Loucy (cell line): ENCODE data around the gene ADGRB3.

Source experiments
- H2AFZ ChIP-seq: fragments of 200-600 bp; sonication (generic); 2 replicates; pipeline ENCODE4 v1.6.0; 2016; ENCODE audit warnings: antibody characterized with exemption, mild to moderate bottlenecking, low read length, moderate library complexity
- H3F3A ChIP-seq: fragments of 200-600 bp; 2 replicates; pipeline ENCODE4 v1.6.0; 2016; ENCODE audit warnings: antibody characterized with exemption, low read depth, mild to moderate bottlenecking
- H3K27me3 ChIP-seq: fragments of 200-600 bp; sonication (generic); 2 replicates; pipeline ENCODE4 v1.6.1; 2014; ENCODE audit warnings: low read length, mild to moderate bottlenecking; ENCODE audit not compliant: insufficient read depth, poor library complexity, severe bottlenecking
- H3K36me3 ChIP-seq: fragments of 200-600 bp; sonication (generic); 2 replicates; pipeline ENCODE4 v1.6.1; 2016; ENCODE audit warnings: low read length; ENCODE audit not compliant: insufficient read depth
- H3K4me1 ChIP-seq: fragments of 200-600 bp; sonication (generic); 2 replicates; pipeline ENCODE4 v1.5.1; 2014; ENCODE audit warnings: low read length, mild to moderate bottlenecking; ENCODE audit not compliant: insufficient read depth, poor library complexity, severe bottlenecking
- H3K4me2 ChIP-seq: fragments of 200-600 bp; sonication (generic); 2 replicates; pipeline ENCODE4 v1.6.0; 2014; ENCODE audit warnings: antibody characterized with exemption, low read length, low read depth, mild to moderate bottlenecking; ENCODE audit not compliant: poor library complexity, severe bottlenecking
- H3K4me3 ChIP-seq: fragments of 200-600 bp; sonication (generic); 2 replicates; pipeline ENCODE4 v1.5.1; 2014; ENCODE audit warnings: low read length, mild to moderate bottlenecking, mixed read lengths; ENCODE audit not compliant: poor library complexity, severe bottlenecking
- H3K79me2 ChIP-seq: fragments of 200-600 bp; sonication (generic); 2 replicates; pipeline ENCODE4 v1.6.1; 2014; ENCODE audit warnings: low read length; ENCODE audit not compliant: insufficient read depth
- H3K9ac ChIP-seq: fragments of 200-600 bp; sonication (generic); 2 replicates; pipeline ENCODE4 v1.6.0; 2014; ENCODE audit warnings: mild to moderate bottlenecking, low read depth, low read length, moderate library complexity; ENCODE audit not compliant: poor library complexity, severe bottlenecking
- H3K9me2 ChIP-seq: fragments of 200-600 bp; sonication (generic); replicated peaks from 2 replicates; pipeline ENCODE4 v1.6.1; 2016; ENCODE audit warnings: low read depth, low read length, mixed read lengths
- H3K9me3 ChIP-seq: fragments of 200-600 bp; sonication (generic); 2 replicates; pipeline ENCODE4 v1.6.1; 2014; ENCODE audit warnings: mild to moderate bottlenecking, antibody characterized with exemption, low read length, low read depth; ENCODE audit not compliant: insufficient read depth
- H4K20me1 ChIP-seq: fragments of 200-600 bp; sonication (generic); 2 replicates; pipeline ENCODE4 v1.6.0; 2014; ENCODE audit warnings: antibody characterized with exemption, low read length, mild to moderate bottlenecking; ENCODE audit not compliant: insufficient read depth, poor library complexity, severe bottlenecking
- EZH2phosphoT487 ChIP-seq: fragments of 200-600 bp; IDR thresholded peaks from 2 replicates; pipeline ENCODE4 v1.6.1; 2018; ENCODE audit warnings: antibody characterized with exemption, mild to moderate bottlenecking, moderate library complexity, borderline replicate concordance
- TF ChIP-seq, protein P1 (sequence below): fragments of 200-600 bp; sonication (generic); conservative IDR thresholded peaks from 2 replicates; pipeline ENCODE4 v1.5.1; 2014; ENCODE audit warnings: mild to moderate bottlenecking, antibody characterized with exemption, low read length

The ADGRB3 gene

DNA sequence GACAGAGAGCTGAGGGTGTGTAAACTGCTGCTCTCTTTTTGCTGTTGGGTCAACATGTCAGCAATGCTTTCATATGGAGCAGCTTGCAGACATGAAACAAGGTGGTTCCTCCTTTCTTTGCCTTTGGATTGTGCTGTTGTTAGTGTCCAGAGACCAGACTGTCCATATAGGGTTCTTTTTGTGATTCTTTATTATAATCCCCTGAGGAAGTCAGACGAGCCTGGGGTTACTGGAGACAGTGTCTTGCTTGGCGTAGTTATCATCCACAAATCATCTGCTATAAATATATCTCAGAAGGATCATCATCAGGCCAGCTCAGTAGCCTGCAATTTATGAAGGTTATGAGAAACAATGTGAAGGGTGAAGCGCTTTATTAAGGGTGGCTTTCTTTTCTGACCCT is 2.3 kb upstream of the ADGRB3 start:
- H3K9me2 ChIP-seq: no peaks in the 10 kb centered on the region
- H3K27me3 ChIP-seq: no peaks in the 10 kb centered on the region
- no peaks in the 10 kb centered on the region for H3K79me2 ChIP-seq

DNA sequence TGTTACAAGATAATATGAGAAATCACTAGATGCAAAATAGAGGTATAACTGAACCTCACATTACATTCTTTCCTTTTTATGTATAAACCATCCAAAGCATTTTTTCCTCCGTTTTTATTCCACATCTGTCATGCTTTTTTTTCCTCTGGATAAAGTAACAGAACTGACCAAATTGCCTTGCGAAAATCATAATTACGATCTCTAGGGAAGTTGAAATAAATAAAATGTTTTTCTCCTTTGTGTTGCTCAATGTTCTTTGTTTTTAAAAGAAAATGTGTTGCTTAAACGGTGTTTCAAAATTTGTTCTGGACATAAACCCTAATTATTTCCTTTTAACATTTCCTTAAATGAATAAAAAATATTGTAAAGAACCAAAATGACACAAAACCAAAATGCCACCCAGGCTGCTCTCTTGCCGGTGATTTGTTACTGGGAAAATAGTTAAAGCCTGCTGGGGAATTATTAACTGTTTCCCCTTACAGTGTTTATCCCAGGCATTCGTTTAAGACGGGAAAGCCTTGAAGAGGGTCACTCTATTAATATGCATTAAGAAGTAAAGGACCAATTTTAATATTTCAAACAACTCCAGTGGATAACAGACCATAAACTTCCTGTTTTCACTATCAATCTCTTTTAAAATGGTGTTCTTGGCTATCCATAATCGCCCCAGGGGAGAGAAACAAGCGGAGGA is 1.7 kb upstream of the ADGRB3 start:
- Histone ChIP-seq H3K36me3 (no peaks in the 10 kb centered on the region), H3K79me2 (no peaks in the 10 kb centered on the region), H3K4me2 (no peak overlapping the region), H4K20me1 (no peaks in the 10 kb centered on the region), H3K9me3 (no peaks in the 10 kb centered on the region), H3K9me2 (no peaks in the 10 kb centered on the region), H2AFZ (no peak overlapping the region), H3K4me1 (no peaks in the 10 kb centered on the region), H3K4me3 (no peak overlapping the region), H3K27me3 (no peaks in the 10 kb centered on the region), H3F3A (no peaks in the 10 kb centered on the region), H3K9ac (no peak overlapping the region)
- TF ChIP-seq, protein P1, sequence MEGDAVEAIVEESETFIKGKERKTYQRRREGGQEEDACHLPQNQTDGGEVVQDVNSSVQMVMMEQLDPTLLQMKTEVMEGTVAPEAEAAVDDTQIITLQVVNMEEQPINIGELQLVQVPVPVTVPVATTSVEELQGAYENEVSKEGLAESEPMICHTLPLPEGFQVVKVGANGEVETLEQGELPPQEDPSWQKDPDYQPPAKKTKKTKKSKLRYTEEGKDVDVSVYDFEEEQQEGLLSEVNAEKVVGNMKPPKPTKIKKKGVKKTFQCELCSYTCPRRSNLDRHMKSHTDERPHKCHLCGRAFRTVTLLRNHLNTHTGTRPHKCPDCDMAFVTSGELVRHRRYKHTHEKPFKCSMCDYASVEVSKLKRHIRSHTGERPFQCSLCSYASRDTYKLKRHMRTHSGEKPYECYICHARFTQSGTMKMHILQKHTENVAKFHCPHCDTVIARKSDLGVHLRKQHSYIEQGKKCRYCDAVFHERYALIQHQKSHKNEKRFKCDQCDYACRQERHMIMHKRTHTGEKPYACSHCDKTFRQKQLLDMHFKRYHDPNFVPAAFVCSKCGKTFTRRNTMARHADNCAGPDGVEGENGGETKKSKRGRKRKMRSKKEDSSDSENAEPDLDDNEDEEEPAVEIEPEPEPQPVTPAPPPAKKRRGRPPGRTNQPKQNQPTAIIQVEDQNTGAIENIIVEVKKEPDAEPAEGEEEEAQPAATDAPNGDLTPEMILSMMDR: no peak
- TF ChIP-seq EZH2phosphoT487: no peak

More for the DNA sequence above, 2.3 kb upstream of the ADGRB3 start:
- no peak overlapping the region for H3K4me3 ChIP-seq
- H3K36me3 ChIP-seq: no peaks in the 10 kb centered on the region
- TF ChIP-seq, protein P1: no peak
- TF ChIP-seq EZH2phosphoT487: no peak
- no peak overlapping the region for H3K9ac ChIP-seq
- H3K4me2 ChIP-seq: no peak overlapping the region
- H2AFZ ChIP-seq: no peak overlapping the region
- H3F3A ChIP-seq: no peaks in the 10 kb centered on the region
- H3K9me3 ChIP-seq: no peaks in the 10 kb centered on the region
- no peaks in the 10 kb centered on the region for H3K4me1 ChIP-seq
- no peaks in the 10 kb centered on the region for H4K20me1 ChIP-seq

DNA sequence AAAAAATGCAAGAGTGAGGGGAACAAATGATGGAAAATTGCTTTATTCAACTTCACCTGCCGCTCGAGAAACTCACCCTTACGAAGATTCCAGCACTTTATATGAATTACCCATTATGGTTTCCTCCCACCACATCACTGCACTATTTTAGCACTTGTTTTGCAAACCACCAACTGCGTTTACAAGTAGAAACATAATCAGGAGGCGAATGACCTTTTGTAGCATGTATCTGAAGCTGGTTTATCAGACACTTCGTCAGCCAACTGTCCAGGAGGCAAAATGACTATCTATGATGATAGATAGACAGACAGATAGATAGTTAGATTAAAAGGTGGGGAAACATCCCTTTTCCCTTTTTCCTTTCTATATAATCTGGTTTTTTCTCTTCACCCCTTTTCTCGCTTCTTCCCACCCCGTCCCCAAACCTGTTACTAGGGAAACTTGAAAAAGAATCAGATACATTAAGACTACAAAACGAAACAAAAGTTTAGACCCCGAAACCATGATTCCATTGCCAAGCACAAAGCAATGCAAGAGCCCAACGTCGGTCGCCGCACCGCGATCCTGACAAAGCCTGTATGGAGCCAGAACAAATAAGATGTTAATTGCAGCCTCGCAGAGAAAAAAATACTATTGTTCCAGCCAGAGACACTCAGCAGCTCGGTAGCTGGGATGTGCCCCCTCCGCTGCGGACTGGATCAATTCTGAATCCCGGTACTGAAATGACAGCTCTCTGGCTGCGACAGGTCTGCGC is 933 bp upstream of the ADGRB3 start:
- no peaks in the 10 kb centered on the region for H3F3A ChIP-seq
- no peaks in the 10 kb centered on the region for H3K9me2 ChIP-seq
- no peak overlapping the region for H2AFZ ChIP-seq
- H3K4me3 ChIP-seq: no peak overlapping the region
- no peak overlapping the region for H3K4me2 ChIP-seq
- H3K27me3 ChIP-seq: no peaks in the 10 kb centered on the region
- no peaks in the 10 kb centered on the region for H3K9me3 ChIP-seq
- no peak for TF ChIP-seq EZH2phosphoT487
- TF ChIP-seq, protein P1: no peak
- H3K79me2 ChIP-seq: no peaks in the 10 kb centered on the region
- H3K4me1 ChIP-seq: no peaks in the 10 kb centered on the region
- no peaks in the 10 kb centered on the region for H3K36me3 ChIP-seq
- no peak overlapping the region for H3K9ac ChIP-seq
- no peaks in the 10 kb centered on the region for H4K20me1 ChIP-seq
